GM21515 (cell line): Measurements from ENCODE around the gene PSPC1.
"Not testable (repeated sequence)": the region's sequence is repeated elsewhere in the genome, so short reads cannot be mapped to it uniquely, and the experiment has no call there.

Experiments
- ATAC-seq: cut with Tn5 transposase; IDR thresholded peaks from one replicate; pipeline ENCODE4 v1.9.1; 2021; ENCODE audit not compliant: unreplicated experiment

PSPC1 gene

DNA sequence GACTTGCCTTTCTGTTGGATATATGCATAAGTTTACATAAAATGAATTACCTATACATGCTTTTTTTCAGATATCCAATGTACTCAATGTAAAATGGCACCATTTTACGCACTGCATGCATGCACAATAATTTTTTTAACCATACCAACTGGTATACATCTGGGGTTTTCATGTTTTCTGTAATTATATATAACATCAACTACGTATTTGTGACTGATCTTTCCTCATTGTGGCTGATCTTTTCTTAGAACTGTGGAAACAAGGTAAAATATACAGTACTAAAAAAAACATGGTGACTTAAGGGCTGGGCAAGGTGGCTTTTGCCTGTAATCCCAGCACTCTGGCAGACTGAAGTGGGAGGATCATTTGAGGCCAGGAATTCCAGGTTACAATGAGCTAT is 18.5 kb downstream of the PSPC1 start:
- no peak for ATAC-seq

DNA sequence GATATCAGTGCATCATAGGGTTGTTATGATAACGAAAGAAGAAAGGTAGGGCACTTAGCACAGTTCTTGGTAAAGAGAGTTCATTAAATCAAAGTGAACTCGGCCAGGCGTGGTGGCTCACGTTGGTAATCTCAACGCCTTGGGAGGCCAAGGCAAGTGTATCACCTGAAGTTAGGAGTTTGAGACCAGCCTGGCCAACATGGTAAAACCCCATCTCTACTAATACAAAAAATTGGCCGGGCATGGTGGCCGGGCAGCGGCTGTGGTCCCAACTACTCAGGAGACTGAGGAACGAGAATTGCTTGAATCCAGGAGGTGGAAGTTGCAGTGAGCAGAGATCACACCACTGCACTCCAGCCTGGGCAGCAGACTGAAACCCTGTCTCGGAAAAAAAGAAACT is 19.1 kb downstream of the PSPC1 start:
- ATAC-seq, result no peak

DNA sequence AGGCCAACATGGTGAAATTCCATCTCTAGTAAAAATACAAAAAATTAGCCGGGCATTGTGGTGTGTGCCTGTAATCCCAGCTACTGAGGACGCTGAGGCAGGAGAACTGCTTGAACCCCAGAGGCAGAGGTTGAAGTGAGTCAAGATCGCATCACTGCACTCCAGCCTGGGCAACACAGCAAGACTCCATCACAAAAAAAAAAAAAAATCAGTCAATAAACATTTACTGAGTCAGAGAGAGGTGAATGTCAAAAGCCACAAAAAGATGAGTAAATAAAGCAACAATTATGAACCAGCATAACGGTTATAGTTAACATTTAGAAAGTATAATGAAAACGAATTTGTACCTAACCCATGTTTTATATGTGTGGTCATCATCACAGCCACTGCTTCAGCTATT is 23.1 kb downstream of the PSPC1 start:
- no peak for ATAC-seq

DNA sequence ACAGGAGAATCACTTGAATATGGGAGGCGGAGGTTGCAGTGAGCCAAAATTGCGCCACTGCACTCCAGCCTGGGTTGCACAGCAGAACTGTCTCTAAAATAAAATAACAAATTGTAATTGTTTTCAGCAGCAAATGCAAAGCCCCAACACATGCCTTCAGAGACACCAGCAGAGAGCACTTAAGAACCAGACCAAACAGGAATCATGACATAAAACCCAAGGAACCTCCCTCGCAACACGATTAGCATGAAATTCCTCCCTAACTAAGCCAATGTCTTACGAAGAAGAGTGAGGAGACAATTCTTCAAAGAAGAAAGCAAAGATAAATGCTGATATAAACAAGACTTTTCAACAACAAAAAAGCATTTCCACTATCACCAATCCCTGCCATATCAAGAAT is 40.1 kb downstream of the PSPC1 start:
- no peak for ATAC-seq

DNA sequence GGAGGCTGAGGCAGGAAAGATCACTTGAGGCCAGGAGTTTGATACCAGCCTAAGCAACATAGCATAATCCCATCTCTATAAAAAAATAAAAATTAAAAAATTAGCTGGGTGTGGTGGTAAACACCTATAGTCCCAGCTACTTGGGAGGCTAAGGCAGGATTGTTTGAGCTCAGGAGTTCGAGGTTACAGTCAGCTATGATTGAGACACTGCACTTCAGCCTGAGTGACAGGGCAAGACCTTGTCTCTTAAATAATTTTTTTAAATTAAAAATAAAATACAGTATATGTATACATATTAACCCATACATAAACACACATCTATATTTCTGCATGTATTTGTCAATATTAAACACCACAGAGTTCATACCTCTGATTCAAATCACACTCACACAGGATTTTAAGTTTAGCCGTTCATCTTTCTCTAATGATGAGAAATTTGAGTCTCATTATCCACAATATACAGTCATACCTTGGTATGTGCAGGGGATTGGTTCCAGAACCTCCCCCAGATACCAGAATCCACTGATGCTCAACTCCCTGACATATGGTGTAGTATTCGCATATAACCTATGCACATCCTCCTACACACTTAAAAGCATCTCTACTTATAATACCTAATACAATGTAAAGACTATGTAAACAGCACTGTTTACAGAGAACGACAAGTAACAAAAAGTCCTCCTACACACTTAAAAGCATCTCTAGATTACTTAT is 44.7 kb downstream of the PSPC1 start:
- ATAC-seq, result no peak

- ATAC-seq, result no peak
Observed at GRCh38 chr13:19726611-19727010, 56.1 kb downstream of the PSPC1 start.

GRCh38 chr13:19725320-19725719 is 57.4 kb downstream of the PSPC1 start:
- no peak for ATAC-seq

- ATAC-seq, result no peak
Observed at GRCh38 chr13:19720039-19720438, 62.7 kb downstream of the PSPC1 start.

DNA sequence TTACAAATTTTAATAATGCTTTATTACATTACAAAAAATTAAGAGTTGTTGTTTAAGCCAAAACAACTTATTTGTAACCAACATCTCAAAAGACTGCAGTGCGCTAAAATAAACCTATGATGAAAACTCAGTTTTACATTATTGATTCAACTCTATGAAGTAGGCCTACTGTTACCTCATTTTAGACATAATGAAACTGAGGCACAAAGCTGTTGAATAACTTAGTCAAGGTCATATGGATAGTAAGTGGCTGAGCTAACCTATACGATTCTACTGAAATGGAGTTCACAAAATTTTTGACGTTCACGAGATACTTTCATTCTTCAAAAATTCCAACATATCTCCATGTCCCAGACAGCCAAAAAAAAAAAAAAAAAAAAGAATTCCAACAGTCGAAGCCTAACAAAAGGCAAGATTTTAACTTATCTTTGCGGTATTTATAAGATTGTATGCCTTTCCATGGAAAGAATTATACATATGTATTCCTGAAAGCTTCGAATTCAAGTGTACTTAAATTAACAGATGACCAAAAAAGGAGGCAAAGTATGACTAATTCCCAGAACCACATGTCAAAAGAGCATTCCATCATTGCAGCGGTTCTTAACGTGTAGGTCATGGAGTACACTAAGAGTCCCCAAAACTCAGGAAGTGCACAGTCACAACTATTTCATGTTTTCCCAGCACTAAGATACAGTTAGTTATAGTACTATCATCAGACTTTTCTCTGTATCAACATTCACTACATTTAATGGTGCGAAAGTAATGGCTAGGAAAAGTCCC is 69.4 kb downstream of the PSPC1 start:
- ATAC-seq, result no peak

DNA sequence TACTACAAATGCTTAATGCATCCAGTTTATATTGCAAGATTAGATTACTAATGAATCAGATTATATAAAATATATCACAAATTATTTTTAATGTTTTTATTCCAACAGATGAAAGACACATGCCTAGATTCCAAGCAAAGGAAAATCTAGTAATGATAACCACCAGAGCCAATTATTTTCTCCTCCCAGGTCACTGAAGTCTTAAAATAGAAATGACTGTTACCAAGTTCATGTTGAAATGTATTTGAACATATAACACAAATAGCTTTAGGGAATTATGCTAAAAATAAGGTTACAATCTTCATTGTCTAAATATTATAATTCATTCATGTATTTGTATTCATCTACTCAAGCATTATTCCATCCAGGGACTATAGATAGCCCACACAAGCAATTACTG is 73.0 kb downstream of the PSPC1 start:
- not testable (repeated sequence) for ATAC-seq

DNA sequence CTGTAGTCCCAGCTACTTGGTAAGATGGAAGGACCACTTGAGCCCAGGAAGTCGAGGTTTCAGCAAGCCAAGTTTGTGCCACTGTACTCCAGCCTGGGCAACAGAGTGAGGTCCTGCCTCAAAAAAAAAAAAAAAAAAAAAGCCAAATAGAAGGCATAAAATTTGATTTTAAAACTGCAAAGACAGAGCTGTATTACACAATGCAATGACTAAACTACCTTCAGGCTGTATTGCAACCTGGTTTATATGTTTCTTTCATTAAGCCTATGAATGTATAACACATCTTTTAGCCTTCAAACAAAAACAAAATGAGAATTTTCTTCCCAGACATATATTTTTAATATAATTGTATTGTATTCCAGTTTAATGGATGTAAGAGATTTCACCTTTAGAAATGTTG is 73.7 kb downstream of the PSPC1 start:
- not testable (repeated sequence) for ATAC-seq

GRCh38 chr13:19704256-19704655 is 78.5 kb downstream of the PSPC1 start:
- ATAC-seq, result not testable (repeated sequence)

- not testable (repeated sequence) for ATAC-seq
Observed at GRCh38 chr13:19701619-19702018, 81.1 kb downstream of the PSPC1 start.

DNA sequence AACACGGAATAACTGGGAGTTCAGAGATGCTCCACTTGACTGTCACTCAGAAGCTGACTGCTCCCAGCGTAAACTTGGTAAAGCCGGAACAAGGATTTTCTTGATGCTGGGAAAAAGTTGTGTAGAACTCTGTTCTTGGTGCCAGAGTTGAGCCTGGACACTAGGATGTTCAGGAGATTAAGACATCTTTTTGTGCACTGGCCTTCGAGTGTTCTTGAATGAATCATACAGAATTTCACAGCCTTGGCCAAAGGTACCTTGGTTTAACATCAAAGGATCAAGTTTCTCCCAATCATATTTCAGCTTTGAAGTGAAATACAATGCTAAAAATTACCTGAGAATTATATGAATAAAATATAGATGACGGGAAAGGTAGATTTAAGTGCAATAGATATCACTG is 81.8 kb downstream of the PSPC1 start:
- ATAC-seq, result not testable (repeated sequence)

DNA sequence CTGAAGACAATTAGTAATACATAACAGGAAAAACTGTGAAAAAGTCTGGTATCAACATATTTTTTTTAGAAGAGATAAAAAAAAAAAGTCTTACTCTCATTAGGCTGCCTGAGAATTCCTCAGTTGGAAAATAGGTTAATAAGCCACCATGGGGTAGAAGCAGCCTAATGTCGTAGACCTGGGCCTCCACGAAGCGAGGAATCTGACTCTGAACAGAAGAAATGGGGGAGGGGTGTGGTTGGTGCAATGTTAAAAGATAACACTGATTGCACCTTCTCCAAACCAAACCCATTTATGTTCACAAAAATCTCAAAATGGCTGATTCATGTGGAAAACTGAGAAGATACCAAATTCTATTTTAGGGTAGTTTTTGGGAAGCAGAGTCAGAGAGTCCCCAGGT is 86.9 kb downstream of the PSPC1 start:
- ATAC-seq, result no peak

- no peak for ATAC-seq
Observed at GRCh38 chr13:19695428-19695827, 87.3 kb downstream of the PSPC1 start.

- ATAC-seq, result not testable (repeated sequence)
Observed at GRCh38 chr13:19691447-19691846, 91.3 kb downstream of the PSPC1 start.

- ATAC-seq, result no peak
Observed at GRCh38 chr13:19685437-19685836, 97.3 kb downstream of the PSPC1 start.

GRCh38 chr13:19685034-19685433 is 97.7 kb downstream of the PSPC1 start:
- no peak for ATAC-seq

DNA sequence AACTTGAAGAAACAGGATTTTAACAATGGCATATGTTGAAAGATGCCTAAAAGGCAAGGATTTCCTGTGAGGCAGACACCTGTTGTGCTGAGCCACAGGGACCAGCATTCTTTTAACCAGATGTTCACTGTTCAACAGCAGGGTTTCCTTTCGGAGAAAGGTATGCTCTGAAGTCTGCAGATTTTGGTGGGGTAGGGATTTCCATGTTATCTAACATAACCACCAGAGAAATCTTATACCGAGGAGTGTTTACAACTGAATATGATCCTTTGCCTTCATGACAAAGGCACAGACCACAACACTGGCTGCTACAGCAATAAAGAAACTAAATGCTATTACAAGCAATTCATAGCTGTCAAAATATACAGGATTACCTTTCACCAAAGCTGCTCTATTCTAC is 101.2 kb downstream of the PSPC1 start:
- no peak for ATAC-seq

GRCh38 chr13:19680751-19681150 is 102.0 kb downstream of the PSPC1 start:
- ATAC-seq, result no peak

GRCh38 chr13:19676168-19676567 is 106.6 kb downstream of the PSPC1 start:
- no peak for ATAC-seq

- ATAC-seq, result no peak
Observed at GRCh38 chr13:19674898-19675297, 107.8 kb downstream of the PSPC1 start.
